KOPT-K1 (cell line): Measurements from ENCODE around the gene RAI14.
"Not testable (repeated sequence)": the region's sequence is repeated elsewhere in the genome, so short reads cannot be mapped to it uniquely, and the experiment has no call there.

Experiments
- H3K27ac ChIP-seq: fragments of 200-600 bp; sonication (generic); 2 replicates; pipeline ENCODE4 v1.5.1; 2016; ENCODE audit warnings: antibody characterized with exemption, mild to moderate bottlenecking, low read depth, low read length; ENCODE audit not compliant: poor library complexity, severe bottlenecking
- H3K36me3 ChIP-seq: fragments of 200-600 bp; sonication (generic); 2 replicates; pipeline ENCODE4 v1.5.1; 2017; ENCODE audit warnings: antibody characterized with exemption, mild to moderate bottlenecking, low read length, moderate library complexity; ENCODE audit not compliant: insufficient read depth
- H3K9me3 ChIP-seq: fragments of 200-600 bp; sonication (generic); 2 replicates; pipeline ENCODE4 v1.5.1; 2017; ENCODE audit warnings: antibody characterized with exemption, low read length, mild to moderate bottlenecking; ENCODE audit not compliant: insufficient read depth, poor library complexity, severe bottlenecking

RAI14 gene

GRCh38 chr5:34740389-34740806 is 84.3 kb downstream of the RAI14 start:
- no peak overlapping the region for H3K27ac ChIP-seq
- no peaks in the 10 kb centered on the region for H3K9me3 ChIP-seq
- H3K36me3 ChIP-seq = no peaks in the 10 kb centered on the region

- H3K9me3 ChIP-seq = no peaks in the 10 kb centered on the region
- no peak overlapping the region for H3K27ac ChIP-seq
- no peaks in the 10 kb centered on the region for H3K36me3 ChIP-seq
Measured at GRCh38 chr5:34742061-34742460, 85.9 kb downstream of the RAI14 start.

DNA sequence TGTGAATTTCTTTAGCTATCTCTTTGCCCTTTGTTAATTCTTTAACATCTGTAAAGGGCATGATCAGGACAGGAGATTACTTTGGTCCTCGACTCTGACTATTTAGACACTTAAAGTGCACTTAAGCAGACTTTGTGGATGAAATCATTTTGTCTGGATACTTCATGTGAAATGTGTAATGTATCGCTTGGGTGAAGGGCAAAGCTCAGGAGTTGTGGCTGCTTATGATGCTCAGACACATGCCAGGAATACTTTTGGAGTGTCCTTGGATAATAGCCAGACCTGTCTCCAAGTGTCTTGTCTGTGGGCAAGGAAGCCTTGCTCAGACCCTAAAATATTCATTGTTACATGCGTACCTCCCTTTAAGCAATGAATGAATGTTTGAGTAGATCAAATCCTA is 87.8 kb downstream of the RAI14 start:
- no peaks in the 10 kb centered on the region for H3K36me3 ChIP-seq
- H3K9me3 ChIP-seq = no peaks in the 10 kb centered on the region
- no peak overlapping the region for H3K27ac ChIP-seq

DNA sequence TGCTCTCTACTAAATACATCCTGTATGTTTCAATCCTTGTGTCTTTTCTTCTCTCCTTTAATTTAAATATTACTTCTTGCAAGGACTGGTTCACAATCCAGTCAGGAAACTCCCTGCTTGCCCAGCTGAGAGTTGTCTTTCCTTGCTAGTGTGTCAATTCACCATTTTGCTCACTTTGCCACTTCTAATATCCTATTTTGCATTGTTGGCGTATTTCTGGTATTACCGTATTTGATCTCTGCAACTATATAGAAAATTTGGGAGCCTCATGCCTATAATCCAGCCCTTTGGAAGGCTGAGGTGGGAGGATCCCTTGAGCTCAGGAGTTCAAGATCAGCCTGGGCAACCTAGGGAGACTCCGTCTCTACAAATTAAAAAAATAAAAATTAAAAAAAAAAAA is 92.3 kb downstream of the RAI14 start:
- Histone ChIP-seq H3K36me3 (no peaks in the 10 kb centered on the region), H3K27ac (no peak overlapping the region), H3K9me3 (no peaks in the 10 kb centered on the region)

DNA sequence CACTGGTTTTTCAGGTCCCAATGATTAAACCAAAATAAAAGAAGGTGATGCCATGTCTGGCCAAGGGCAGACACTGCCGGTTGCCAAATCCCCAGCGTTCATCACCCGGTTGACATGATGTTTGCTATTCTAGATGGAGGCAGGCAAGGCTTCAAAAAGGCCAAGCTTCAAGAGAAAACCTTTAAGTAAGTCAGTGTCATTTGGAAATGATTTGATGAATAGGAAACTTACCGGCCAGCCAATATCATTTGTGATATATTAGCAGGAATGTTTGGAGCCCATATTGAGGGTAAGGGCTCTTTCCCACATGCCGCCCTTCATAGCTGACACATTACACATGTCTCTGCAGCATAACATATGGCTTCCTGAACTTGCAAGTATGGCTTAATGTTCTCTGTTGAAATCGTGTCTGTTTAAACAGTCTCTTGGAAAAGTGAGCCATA is 93.3 kb downstream of the RAI14 start:
- H3K27ac ChIP-seq = no peak overlapping the region
- no peaks in the 10 kb centered on the region for H3K36me3 ChIP-seq
- H3K9me3 ChIP-seq = no peaks in the 10 kb centered on the region

GRCh38 chr5:34750206-34750605 is 94.1 kb downstream of the RAI14 start:
- Histone ChIP-seq H3K36me3 (no peaks in the 10 kb centered on the region), H3K9me3 (no peaks in the 10 kb centered on the region), H3K27ac (no peak overlapping the region)

- Histone ChIP-seq H3K27ac (no peak overlapping the region), H3K9me3 (no peaks in the 10 kb centered on the region), H3K36me3 (no peaks in the 10 kb centered on the region)
Measured at GRCh38 chr5:34751807-34752736, 95.9 kb downstream of the RAI14 start.

DNA sequence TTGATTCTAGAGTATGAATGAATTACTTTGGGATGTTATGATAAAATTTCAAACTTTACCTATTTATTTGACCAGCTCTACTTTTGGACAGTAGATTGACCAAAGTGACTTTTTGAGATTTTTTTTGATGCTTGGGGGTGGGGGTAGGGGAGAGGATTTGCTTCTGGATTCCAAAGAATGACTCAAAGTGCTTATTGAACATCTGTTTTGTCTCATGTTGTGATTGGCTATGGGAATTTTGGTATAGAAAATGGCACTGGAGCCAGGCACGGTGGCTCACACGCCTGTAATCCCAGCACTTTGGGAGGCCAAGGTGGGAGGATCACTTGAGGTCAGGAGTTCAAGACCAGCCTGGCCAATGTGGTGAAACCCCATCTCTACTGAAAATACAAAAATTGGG is 97.1 kb downstream of the RAI14 start:
- not testable (repeated sequence) for H3K9me3 ChIP-seq, H3K27ac ChIP-seq, H3K36me3 ChIP-seq

DNA sequence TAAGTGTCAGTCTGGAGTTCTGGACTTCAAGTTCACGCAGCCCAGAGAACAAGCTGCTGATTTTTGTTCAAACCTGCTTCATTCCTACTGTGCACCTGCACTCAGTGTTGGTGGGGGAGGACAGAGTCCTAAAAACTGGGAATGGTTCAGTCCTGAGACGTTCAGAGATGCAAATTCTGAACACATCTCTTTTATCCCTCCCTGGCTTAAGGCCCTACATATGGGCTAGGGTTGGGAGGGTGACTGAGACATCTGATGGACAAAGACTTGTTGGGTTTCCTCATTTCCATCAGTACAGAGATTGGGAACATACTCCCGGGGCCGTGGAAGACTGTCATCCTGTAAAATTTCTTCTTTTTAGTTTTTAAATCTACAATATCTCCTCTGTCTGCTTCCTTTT is 99.8 kb downstream of the RAI14 start:
- Histone ChIP-seq H3K27ac (no peak overlapping the region), H3K9me3 (no peaks in the 10 kb centered on the region), H3K36me3 (no peaks in the 10 kb centered on the region)

GRCh38 chr5:34756781-34757624 is 100.9 kb downstream of the RAI14 start:
- no peaks in the 10 kb centered on the region for H3K36me3 ChIP-seq
- no peak overlapping the region for H3K27ac ChIP-seq
- H3K9me3 ChIP-seq = no peaks in the 10 kb centered on the region

GRCh38 chr5:34758514-34758913 is 102.4 kb downstream of the RAI14 start:
- Histone ChIP-seq H3K36me3 (no peaks in the 10 kb centered on the region), H3K27ac (no peak overlapping the region)

DNA sequence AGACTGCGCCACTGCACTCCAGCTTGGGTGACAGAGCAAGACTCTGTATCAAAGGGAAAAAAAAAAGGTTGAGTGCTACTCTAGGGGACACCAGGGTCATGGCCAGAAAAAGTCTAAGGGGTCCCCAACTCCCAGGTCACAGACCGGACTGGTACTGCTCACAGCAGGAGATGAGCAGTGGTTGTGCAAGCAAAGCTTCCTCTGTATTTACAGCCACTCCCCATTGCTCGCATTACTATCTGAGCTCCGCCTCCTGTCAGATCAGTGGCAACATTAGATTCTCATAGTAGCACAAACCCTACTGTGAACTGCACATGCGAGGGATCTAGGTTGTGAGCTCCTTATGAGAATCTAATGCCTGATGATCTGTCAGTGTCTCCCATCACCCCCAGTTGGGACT is 103.1 kb downstream of the RAI14 start:
- H3K9me3 ChIP-seq, H3K27ac ChIP-seq, H3K36me3 ChIP-seq: not testable (repeated sequence)

More at GRCh38 chr5:34758514-34758913, 102.4 kb downstream of the RAI14 start:
- H3K9me3 ChIP-seq = no peaks in the 10 kb centered on the region

GRCh38 chr5:34765662-34766061 is 109.5 kb downstream of the RAI14 start:
- H3K36me3 ChIP-seq = no peaks in the 10 kb centered on the region
- H3K27ac ChIP-seq = no peak overlapping the region
- no peaks in the 10 kb centered on the region for H3K9me3 ChIP-seq

- Histone ChIP-seq H3K27ac (no peak overlapping the region), H3K9me3 (no peaks in the 10 kb centered on the region), H3K36me3 (no peaks in the 10 kb centered on the region)
Measured at GRCh38 chr5:34767180-34767579, 111.1 kb downstream of the RAI14 start.

- Histone ChIP-seq H3K9me3 (no peaks in the 10 kb centered on the region), H3K27ac (no peak overlapping the region), H3K36me3 (no peaks in the 10 kb centered on the region)
Measured at GRCh38 chr5:34770486-34770885, 114.4 kb downstream of the RAI14 start.
